Measurements from ENCODE around the gene RNPEP. TPM values are rescaled to one million over a fixed set of nuclear protein-coding genes. Genes with fewer than 3 reads are reported as not detected.

RNPEP gene
- total RNA-seq (2021) (57.4 to 61.6 TPM (median 59.2 TPM) in 3 replicates), Bru-seq, nascent RNA (percentile 77 among the genes with signal in this experiment)
- long read RNA-seq, experiment 1, transcript RNPEP-201 (11 exons, 2,427 nt) = major isoform, 264 of 314 reads
- long read RNA-seq, experiment 1, partial matches to known transcripts = 10 of 314 reads
- long read RNA-seq, experiment 1, other reads (novel, unspliced or antisense) = 38 of 314 reads
- long read RNA-seq, experiment 2, transcript RNPEP-201 (11 exons, 2,427 nt) = major isoform, 68 of 114 reads
- long read RNA-seq, experiment 2, partial matches to known transcripts = 25 of 114 reads
- long read RNA-seq, experiment 2, other reads (novel, unspliced or antisense) = 20 of 114 reads
- long read RNA-seq, experiment 3, partial matches to known transcripts = 2 of 6 reads
- long read RNA-seq, experiment 3, other reads (novel, unspliced or antisense) = 4 of 6 reads

GRCh38 chr1:201982623-201983379, at the start of gene RNPEP:
Gene RNPEP (plus strand): TSS chr1:201982648. CDS start chr1:201982667, 19 bp downstream.
- H3K9me3 Mint-ChIP-seq = no peaks in the 10 kb centered on the region
- H3K4me1 Mint-ChIP-seq = peaks cover 26% of the 10 kb centered on the region
- peak within 1 kb of the TSS; percentile 96 for H3K27ac Mint-ChIP-seq
- CTCF ChIA-PET = interaction anchor here (0.6 to 2.7 kb wide), 13 partner anchors 10 to 263 kb away, joined by 3 to 26 read pairs (median 3); no protein-coding TSS in a partner anchor
- ATAC-seq = peak; percentile 76
- H3K4me3 Mint-ChIP-seq = peak within 1 kb of the TSS; percentile 100
- H3K36me3 Mint-ChIP-seq = 0 out of 2 replicates have a peak, but pooled peaks cover 2% of the 10 kb centered on the region
- peaks cover 8% of the 10 kb centered on the region for H3K27me3 Mint-ChIP-seq (ENCODE audit: low read depth)
- peak; percentile 60 for DNase-seq (ENCODE audit: low spot score)
- POLR2A ChIA-PET = interaction anchor here (0.8 to 1.2 kb wide), 2 partner anchors 25 to 42 kb away, joined by 3 to 4 read pairs; no protein-coding TSS in a partner anchor
- TF ChIP-seq CREB1 (CRISPR knock-in tag; IDR thresholded peaks at IDR 0.05) (no peak), GRHL2 (CRISPR knock-in tag; IDR thresholded peaks at IDR 0.05; ENCODE audit: insufficient replicate concordance, severe bottlenecking) (no peak), ZNF138 (CRISPR knock-in tag; conservative IDR thresholded peaks at IDR 0.05) (0 out of 2 replicates have a peak, but pooled peaks have one; percentile 30), RELA (CRISPR knock-in tag; IDR thresholded peaks at IDR 0.05; ENCODE audit: borderline replicate concordance) (0 out of 2 replicates have a peak, but pooled peaks have one; percentile 21), IRF2 (CRISPR knock-in tag; IDR thresholded peaks at IDR 0.05; ENCODE audit: borderline replicate concordance, low read depth) (no peak), HMGA2 (CRISPR knock-in tag; IDR thresholded peaks at IDR 0.05) (no peak), NR1H2 (CRISPR knock-in tag; IDR thresholded peaks at IDR 0.05) (no peak), PRRX2 (CRISPR knock-in tag; IDR thresholded peaks at IDR 0.05) (no peak), MYBL2 (CRISPR knock-in tag; IDR thresholded peaks at IDR 0.05) (peak; percentile 38; the same call in 1 of the 2 replicates), ZNF317 (CRISPR knock-in tag; IDR thresholded peaks at IDR 0.05; ENCODE audit: borderline replicate concordance, low read depth) (0 out of 2 replicates have a peak, but pooled peaks have one; percentile 13), FOXP1 (CRISPR knock-in tag; IDR thresholded peaks at IDR 0.05; ENCODE audit: borderline replicate concordance) (peak; percentile 81), ZNF121 (CRISPR knock-in tag; IDR thresholded peaks at IDR 0.05) (no peak), ZNF396 (CRISPR knock-in tag; IDR thresholded peaks at IDR 0.05; ENCODE audit: borderline replicate concordance) (no peak), ZSCAN18 (CRISPR knock-in tag; IDR thresholded peaks at IDR 0.05) (no peak), TEAD4 (CRISPR knock-in tag; IDR thresholded peaks at IDR 0.05) (no peak), ESRRA (CRISPR knock-in tag; IDR thresholded peaks at IDR 0.05; ENCODE audit: borderline replicate concordance) (0 out of 2 replicates have a peak, but pooled peaks have one; percentile 1), ERG (CRISPR knock-in tag; IDR thresholded peaks at IDR 0.05) (no peak), ZNF232 (CRISPR knock-in tag; IDR thresholded peaks at IDR 0.05) (peak; percentile 77; the same call in 1 of the 2 replicates)
- TF ChIP-seq, protein P1, sequence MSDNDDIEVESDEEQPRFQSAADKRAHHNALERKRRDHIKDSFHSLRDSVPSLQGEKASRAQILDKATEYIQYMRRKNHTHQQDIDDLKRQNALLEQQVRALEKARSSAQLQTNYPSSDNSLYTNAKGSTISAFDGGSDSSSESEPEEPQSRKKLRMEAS (CRISPR knock-in tag; IDR thresholded peaks at IDR 0.05) = no peak
- TF ChIP-seq, protein P2, sequence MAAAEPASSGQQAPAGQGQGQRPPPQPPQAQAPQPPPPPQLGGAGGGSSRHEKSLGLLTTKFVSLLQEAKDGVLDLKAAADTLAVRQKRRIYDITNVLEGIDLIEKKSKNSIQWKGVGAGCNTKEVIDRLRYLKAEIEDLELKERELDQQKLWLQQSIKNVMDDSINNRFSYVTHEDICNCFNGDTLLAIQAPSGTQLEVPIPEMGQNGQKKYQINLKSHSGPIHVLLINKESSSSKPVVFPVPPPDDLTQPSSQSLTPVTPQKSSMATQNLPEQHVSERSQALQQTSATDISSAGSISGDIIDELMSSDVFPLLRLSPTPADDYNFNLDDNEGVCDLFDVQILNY (CRISPR knock-in tag; IDR thresholded peaks at IDR 0.05) = peak; percentile 2; the same call in 1 of the 2 replicates
- TF ChIP-seq, protein P3, sequence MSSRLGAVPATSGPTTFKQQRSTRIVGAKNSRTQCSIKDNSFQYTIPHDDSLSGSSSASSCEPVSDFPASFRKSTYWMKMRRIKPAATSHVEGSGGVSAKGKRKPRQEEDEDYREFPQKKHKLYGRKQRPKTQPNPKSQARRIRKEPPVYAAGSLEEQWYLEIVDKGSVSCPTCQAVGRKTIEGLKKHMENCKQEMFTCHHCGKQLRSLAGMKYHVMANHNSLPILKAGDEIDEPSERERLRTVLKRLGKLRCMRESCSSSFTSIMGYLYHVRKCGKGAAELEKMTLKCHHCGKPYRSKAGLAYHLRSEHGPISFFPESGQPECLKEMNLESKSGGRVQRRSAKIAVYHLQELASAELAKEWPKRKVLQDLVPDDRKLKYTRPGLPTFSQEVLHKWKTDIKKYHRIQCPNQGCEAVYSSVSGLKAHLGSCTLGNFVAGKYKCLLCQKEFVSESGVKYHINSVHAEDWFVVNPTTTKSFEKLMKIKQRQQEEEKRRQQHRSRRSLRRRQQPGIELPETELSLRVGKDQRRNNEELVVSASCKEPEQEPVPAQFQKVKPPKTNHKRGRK (CRISPR knock-in tag; IDR thresholded peaks at IDR 0.05; ENCODE audit: borderline replicate concordance) = no peak
- TF ChIP-seq, protein P4, sequence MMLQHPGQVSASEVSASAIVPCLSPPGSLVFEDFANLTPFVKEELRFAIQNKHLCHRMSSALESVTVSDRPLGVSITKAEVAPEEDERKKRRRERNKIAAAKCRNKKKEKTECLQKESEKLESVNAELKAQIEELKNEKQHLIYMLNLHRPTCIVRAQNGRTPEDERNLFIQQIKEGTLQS (CRISPR knock-in tag; conservative IDR thresholded peaks at IDR 0.05) = 0 out of 2 replicates have a peak, but pooled peaks have one; percentile 38
- TF ChIP-seq, protein P5, sequence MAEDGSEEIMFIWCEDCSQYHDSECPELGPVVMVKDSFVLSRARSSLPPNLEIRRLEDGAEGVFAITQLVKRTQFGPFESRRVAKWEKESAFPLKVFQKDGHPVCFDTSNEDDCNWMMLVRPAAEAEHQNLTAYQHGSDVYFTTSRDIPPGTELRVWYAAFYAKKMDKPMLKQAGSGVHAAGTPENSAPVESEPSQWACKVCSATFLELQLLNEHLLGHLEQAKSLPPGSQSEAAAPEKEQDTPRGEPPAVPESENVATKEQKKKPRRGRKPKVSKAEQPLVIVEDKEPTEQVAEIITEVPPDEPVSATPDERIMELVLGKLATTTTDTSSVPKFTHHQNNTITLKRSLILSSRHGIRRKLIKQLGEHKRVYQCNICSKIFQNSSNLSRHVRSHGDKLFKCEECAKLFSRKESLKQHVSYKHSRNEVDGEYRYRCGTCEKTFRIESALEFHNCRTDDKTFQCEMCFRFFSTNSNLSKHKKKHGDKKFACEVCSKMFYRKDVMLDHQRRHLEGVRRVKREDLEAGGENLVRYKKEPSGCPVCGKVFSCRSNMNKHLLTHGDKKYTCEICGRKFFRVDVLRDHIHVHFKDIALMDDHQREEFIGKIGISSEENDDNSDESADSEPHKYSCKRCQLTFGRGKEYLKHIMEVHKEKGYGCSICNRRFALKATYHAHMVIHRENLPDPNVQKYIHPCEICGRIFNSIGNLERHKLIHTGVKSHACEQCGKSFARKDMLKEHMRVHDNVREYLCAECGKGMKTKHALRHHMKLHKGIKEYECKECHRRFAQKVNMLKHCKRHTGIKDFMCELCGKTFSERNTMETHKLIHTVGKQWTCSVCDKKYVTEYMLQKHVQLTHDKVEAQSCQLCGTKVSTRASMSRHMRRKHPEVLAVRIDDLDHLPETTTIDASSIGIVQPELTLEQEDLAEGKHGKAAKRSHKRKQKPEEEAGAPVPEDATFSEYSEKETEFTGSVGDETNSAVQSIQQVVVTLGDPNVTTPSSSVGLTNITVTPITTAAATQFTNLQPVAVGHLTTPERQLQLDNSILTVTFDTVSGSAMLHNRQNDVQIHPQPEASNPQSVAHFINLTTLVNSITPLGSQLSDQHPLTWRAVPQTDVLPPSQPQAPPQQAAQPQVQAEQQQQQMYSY (CRISPR knock-in tag; IDR thresholded peaks at IDR 0.05) = no peak
- TF ChIP-seq, protein P6, sequence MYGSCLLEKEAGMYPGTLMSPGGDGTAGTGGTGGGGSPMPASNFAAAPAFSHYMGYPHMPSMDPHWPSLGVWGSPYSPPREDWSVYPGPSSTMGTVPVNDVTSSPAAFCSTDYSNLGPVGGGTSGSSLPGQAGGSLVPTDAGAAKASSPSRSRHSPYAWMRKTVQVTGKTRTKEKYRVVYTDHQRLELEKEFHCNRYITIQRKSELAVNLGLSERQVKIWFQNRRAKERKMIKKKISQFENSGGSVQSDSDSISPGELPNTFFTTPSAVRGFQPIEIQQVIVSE (CRISPR knock-in tag; IDR thresholded peaks at IDR 0.05; ENCODE audit: borderline replicate concordance) = no peak

All from WTC11 (cell line).